Neural crest cell (in vitro differentiated cells): ENCODE results near the gene DKK2. TPM values are rescaled to one million over a fixed set of nuclear protein-coding genes. Genes with fewer than 3 reads are reported as not detected.

Experiments used
- DNase-seq: peaks from one replicate; pipeline ENCODE4 v3.0.0; 2021; ENCODE audit warnings: low read depth, mixed read lengths, low spot score
- H3K27ac Mint-ChIP-seq: one replicate; pipeline ENCODE4 v1.8.0; 2021; ENCODE audit warnings: mild to moderate bottlenecking, mixed read lengths; ENCODE audit not compliant: unreplicated experiment
- H3K27me3 Mint-ChIP-seq: 2 replicates; pipeline ENCODE4 v1.8.0; 2021; ENCODE audit warnings: low read depth, mild to moderate bottlenecking, mixed read lengths
- H3K36me3 Mint-ChIP-seq: 2 replicates; pipeline ENCODE4 v1.8.0; 2021; ENCODE audit warnings: low read depth, mild to moderate bottlenecking, mixed read lengths
- H3K4me1 Mint-ChIP-seq: 2 replicates; pipeline ENCODE4 v1.8.0; 2021; ENCODE audit warnings: mixed read lengths
- H3K4me3 Mint-ChIP-seq: one replicate; pipeline ENCODE4 v1.8.0; 2021; ENCODE audit warnings: mild to moderate bottlenecking, mixed read lengths
- H3K9me3 Mint-ChIP-seq: 2 replicates; pipeline ENCODE4 v1.8.0; 2021; ENCODE audit warnings: mixed read lengths
- CTCF ChIP-seq: fragments of 200-600 bp; sonication (generic); conservative IDR thresholded peaks from 2 replicates; pipeline ENCODE4 v1.5.0; 2021; ENCODE audit warnings: antibody characterized with exemption, mild to moderate bottlenecking
- total RNA-seq: library from RNA; stranded (reverse); gene quantifications from 2 replicates; pipeline ENCODE4 v1.2.1, GENCODE V29; 2021

DKK2 gene
- total RNA-seq, 1 donor from 2014 or later = not detected

- Mint-ChIP-seq H3K9me3 (peaks cover 2% of the 10 kb centered on the region), H3K4me3 (no peak overlapping the region)
Observed at GRCh38 chr4:106893395-106893881, 142.7 kb downstream of the DKK2 start.

DNA sequence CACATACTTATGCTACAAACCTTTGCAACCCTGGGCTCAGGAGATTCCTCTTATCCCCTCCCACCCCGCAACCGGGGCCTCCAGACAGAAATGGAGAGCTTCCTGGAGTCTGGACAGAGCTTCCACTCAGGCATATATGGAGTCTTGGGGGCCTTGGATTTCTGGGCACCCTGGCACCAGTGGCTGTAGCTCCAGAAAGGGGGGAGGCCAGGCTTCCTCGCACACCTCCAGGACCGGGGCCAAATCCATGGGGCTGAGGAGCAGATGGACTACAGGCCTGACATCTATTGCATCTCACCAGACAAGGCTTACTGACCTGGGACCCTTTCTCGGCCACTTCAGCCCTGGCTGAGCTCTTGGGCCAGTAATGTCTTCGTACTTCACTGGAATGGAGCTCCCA, 143.3 kb downstream of the DKK2 start:
- H3K27ac Mint-ChIP-seq = no peak overlapping the region
- H3K4me1 Mint-ChIP-seq = no peaks in the 10 kb centered on the region
- DNase-seq = no peak
- H3K27me3 Mint-ChIP-seq = no peaks in the 10 kb centered on the region
- no peak for TF ChIP-seq CTCF
- H3K4me3 Mint-ChIP-seq = no peak overlapping the region
- H3K9me3 Mint-ChIP-seq = peaks cover 2% of the 10 kb centered on the region
- no peaks in the 10 kb centered on the region for H3K36me3 Mint-ChIP-seq

More at GRCh38 chr4:106893395-106893881, 142.7 kb downstream of the DKK2 start:
- Mint-ChIP-seq H3K27me3 (no peaks in the 10 kb centered on the region), H3K4me1 (no peaks in the 10 kb centered on the region), H3K27ac (no peak overlapping the region), H3K36me3 (no peaks in the 10 kb centered on the region)
- no peak for TF ChIP-seq CTCF
- no peak for DNase-seq

DNA sequence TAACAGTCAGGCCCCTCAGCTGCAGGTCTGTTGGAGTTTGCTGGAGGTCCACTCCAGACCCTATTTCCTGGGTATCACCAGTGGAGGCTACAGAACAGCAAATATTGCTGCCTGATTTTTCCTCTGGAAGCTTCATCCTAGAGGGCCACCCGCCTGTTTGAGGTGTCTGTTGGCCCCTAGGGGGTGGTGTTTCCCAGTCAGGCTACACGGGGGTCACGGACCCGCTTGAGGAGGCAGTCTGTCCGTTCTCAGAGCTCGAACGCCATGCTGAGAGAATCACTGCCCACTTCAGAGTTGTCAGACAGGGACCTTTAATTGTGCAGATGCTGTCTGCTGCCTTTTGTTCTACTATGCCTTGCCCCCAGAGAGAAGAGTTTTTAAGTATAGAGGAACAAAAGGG, 160.8 kb downstream of the DKK2 start:
- DNase-seq = no peak
- no peaks in the 10 kb centered on the region for H3K27me3 Mint-ChIP-seq
- H3K4me1 Mint-ChIP-seq = no peaks in the 10 kb centered on the region
- no peak for TF ChIP-seq CTCF
- H3K4me3 Mint-ChIP-seq = no peak overlapping the region
- peaks cover 7% of the 10 kb centered on the region for H3K9me3 Mint-ChIP-seq
- no peak overlapping the region for H3K27ac Mint-ChIP-seq
- no peaks in the 10 kb centered on the region for H3K36me3 Mint-ChIP-seq
